PFSK-1 (cell line): Measurements from ENCODE around the gene IRF2.

Experiments used
- POLR2AphosphoS5 ChIP-seq: IDR thresholded peaks from 2 replicates; pipeline ENCODE4 v1.6.1; 2012; ENCODE audit warnings: low read depth, mild to moderate bottlenecking, control low read depth, low read length, moderate library complexity
- SIN3A ChIP-seq: IDR thresholded peaks from 2 replicates; pipeline ENCODE4 v1.6.1; 2012; ENCODE audit warnings: mild to moderate bottlenecking, low read length, moderate library complexity, borderline replicate concordance; ENCODE audit not compliant: insufficient read depth

DNA sequence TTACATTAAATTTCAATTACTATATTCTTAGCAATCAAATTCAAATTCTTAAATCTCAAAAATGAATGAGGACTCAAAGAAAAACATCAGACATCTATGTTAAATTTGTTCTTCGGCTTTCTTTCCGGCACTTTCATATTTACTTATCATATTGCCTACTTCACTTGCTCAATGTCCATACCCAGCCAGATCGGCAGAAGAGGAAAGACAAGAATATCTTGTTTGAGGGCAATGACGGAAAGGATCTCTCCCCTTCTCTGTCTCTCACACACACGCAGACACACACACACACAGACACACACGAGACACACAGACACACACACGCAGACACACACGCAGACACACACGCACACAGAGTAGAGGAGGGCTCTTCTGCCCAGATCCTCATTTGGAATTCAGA is 13.2 kb upstream of the IRF2 start:
- no peak for TF ChIP-seq POLR2AphosphoS5
- no peak for TF ChIP-seq SIN3A
